Spleen (tissue), 11 donors: Measurements from ENCODE around the gene SOX15. TPM values are rescaled to one million over a fixed set of nuclear protein-coding genes. Genes with fewer than 3 reads are reported as not detected.
A peak's percentile ranks its signal among the peaks of the same experiment; 100 is the strongest.

Experiments
- DNase-seq: peaks from one replicate; pipeline ENCODE4 v3.0.0-alpha.2; 2020
- H3K27ac ChIP-seq, 8 donors: fragments of 200-600 bp; sonication (generic) in 7 of 8; 1 replicate in 4 of 8; 2 replicates in 4 of 8; pipeline versions ENCODE4 v1.5.0 to v1.8.0; 2016 to 2021; ENCODE audit warnings: inconsistent platforms in 4 of 8, mild to moderate bottlenecking in 4 of 8, moderate library complexity in 1 of 8
- H3K27me3 ChIP-seq, 7 donors: fragments of 200-600 bp; sonication (generic) in 6 of 7; replicated peaks in 1 of 7; 1 replicate in 4 of 7; 2 replicates in 3 of 7; pipeline versions ENCODE4 v1.5.0 to v1.8.0; 2016 to 2021; ENCODE audit warnings: inconsistent platforms in 3 of 7, mild to moderate bottlenecking in 1 of 7
- H3K36me3 ChIP-seq, 6 donors: fragments of 200-600 bp; sonication (generic) in 5 of 6; 1 replicate in 4 of 6; 2 replicates in 2 of 6; pipeline versions ENCODE4 v1.5.0 to v1.8.0; 2016 to 2021; ENCODE audit warnings: inconsistent platforms in 2 of 6
- H3K4me1 ChIP-seq, 6 donors: fragments of 200-600 bp; sonication (generic) in 5 of 6; 1 replicate in 3 of 6; 2 replicates in 3 of 6; pipeline versions ENCODE4 v1.5.0 to v1.8.0; 2016 to 2021; ENCODE audit warnings: inconsistent platforms in 3 of 6
- H3K4me3 ChIP-seq, 8 donors: fragments of 200-600 bp; sonication (generic) in 7 of 8; 1 replicate in 4 of 8; 2 replicates in 4 of 8; pipeline versions ENCODE4 v1.5.0 to v1.8.0; 2016 to 2021; ENCODE audit warnings: inconsistent platforms in 4 of 8, mild to moderate bottlenecking in 4 of 8, moderate library complexity in 2 of 8
- H3K9me3 ChIP-seq, 8 donors: fragments of 200-600 bp; sonication (generic) in 7 of 8; 1 replicate in 4 of 8; 2 replicates in 4 of 8; pipeline versions ENCODE4 v1.5.0 to v1.8.0; 2016 to 2021; ENCODE audit warnings: inconsistent platforms in 4 of 8
- CTCF ChIP-seq, 11 experiments: fragments of 200-600 bp in 7 of 11; fragments of 450-650 bp in 4 of 11; sonication (generic) in 4 of 11; IDR thresholded peaks in 8 of 11; conservative IDR thresholded peaks in 3 of 11; 1 replicate in 7 of 11; 2 replicates in 4 of 11; pipeline versions ENCODE4 v1.4.0 to v1.8.0; 2016 to 2021; ENCODE audit warnings: antibody characterized with exemption in 11 of 11, inconsistent platforms in 4 of 11, mild to moderate bottlenecking in 1 of 11
- POLR2A ChIP-seq, 3 donors: fragments of 450-650 bp; IDR thresholded peaks; one replicate each; pipeline ENCODE4 v1.5.1; 2017; ENCODE audit warnings: antibody characterized with exemption in 3 of 3, mild to moderate bottlenecking in 1 of 3
- POLR2AphosphoS5 ChIP-seq, 3 donors: sonication (generic); formaldehyde crosslinking; IDR thresholded peaks; one replicate each; pipeline ENCODE4 v1.5.1; 2017; ENCODE audit warnings: antibody characterized with exemption in 3 of 3
- WGBS, 5 donors: extraction: QIAGEN DNeasy Blood & Tissue Kit in 3 of 5; methylation state at CpG; one replicate each; pipeline versions ENCODE4 v1.1.5 to v1.1.7; 2013 to 2018; 5-methylcytosine and 5-hydroxymethylcytosine counted together
- intact Hi-C: fragments of 100-400 bp; cut with DNase I; formaldehyde crosslinking; loops from one replicate; pipeline ENCODE4 v1.15.0; 2023; ENCODE audit warnings: low total_unique reads
- polyA plus RNA-seq, 3 donors: library from polyadenylated mRNA; stranded (reverse); fragments of 200-250 nt; gene quantifications; one replicate each; pipeline ENCODE4 v1.2.1, GENCODE V29; 2013
- total RNA-seq, 7 donors: library from RNA; depleted of rRNA in 3 of 7; stranded (reverse); fragments of >200 nt in 3 of 7; fragmentation: NEBNext Ultra II Directional in 4 of 7; extraction: Animal tissue kit (Norgen Biotek cat#: 25700) in 4 of 7; gene quantifications; one replicate each; pipeline versions ENCODE4 v1.1.0 to v1.2.1, GENCODE V29; 2016 to 2021
- donor health status: healthy with polysubstance abuse.
- donor health status: DM: no; HTN: no; CAD: no; lungs with moderate emphysema.
- donor health status: DM: no; HTN: no; CAD: no.
- donor health status: Bipolar disorder and iron deficiency.
- donor health status: healthy.
- donor health status: DM: no; HTN: no; CAD: no.
- donor health status: DM: yes; HTN: yes; CAD: no.

The SOX15 gene
- total and polyA plus RNA-seq, 10 donors = 0.20 to 1.7 (median 0.43) TPM; not detected in 4

DNA sequence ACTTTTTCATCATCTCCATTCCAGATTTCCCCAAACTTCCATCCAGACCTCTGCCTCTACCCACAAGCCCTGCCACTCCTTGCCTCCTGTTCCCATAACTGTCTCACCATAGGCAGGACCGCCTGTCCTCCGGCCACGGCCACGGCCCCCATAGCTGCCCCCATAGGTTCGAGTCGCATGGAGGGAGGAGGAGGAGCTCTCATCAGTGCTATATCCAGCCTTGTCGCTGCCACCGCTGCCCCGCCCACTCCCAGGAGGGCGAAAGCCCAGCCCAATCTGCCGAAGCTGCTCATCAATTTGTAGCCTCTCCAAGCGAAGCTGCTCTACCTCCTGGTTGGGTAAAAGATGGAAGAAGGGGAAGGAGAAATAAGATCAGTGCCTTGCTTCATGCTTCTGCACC is 3.4 kb upstream of the SOX15 start:
- Histone ChIP-seq H3K36me3 (peaks cover 5 to 98% (median 71%) of the 10 kb centered on the region in 6 donors), H3K4me1 (peaks cover 7 to 20% (median 14%) of the 10 kb centered on the region in 6 donors), H3K27me3 (no peaks in the 10 kb centered on the region), H3K4me3 (no peak overlapping the region), H3K9me3 (no peaks in the 10 kb centered on the region), H3K27ac (no peak overlapping the region)
- intact Hi-C loops = no loop called here
- 88 to 92% (median 90%) methylated on average over 12 of the region's 12 CpGs for WGBS, 5 donors
- DNase-seq = no peak
- TF ChIP-seq POLR2AphosphoS5 (IDR thresholded peaks at IDR 0.05) (peak in 2 of 3 donors; percentile 17 to 33), POLR2A (IDR thresholded peaks at IDR 0.05) (no peak), CTCF (IDR thresholded peaks at IDR 0.05 in 8 of 11, conservative IDR thresholded peaks at IDR 0.05 in 3 of 11) (no peak)

- no peak for DNase-seq
- no peak overlapping the region for H3K4me3 ChIP-seq
- no peaks in the 10 kb centered on the region for H3K27me3 ChIP-seq
- intact Hi-C loops = no loop called here
- no peaks in the 10 kb centered on the region for H3K9me3 ChIP-seq
- H3K27ac ChIP-seq = no peak overlapping the region
- TF ChIP-seq POLR2AphosphoS5 (IDR thresholded peaks at IDR 0.05) = peak in 1 of 3 donors; percentile 55
- no peak for TF ChIP-seq CTCF (IDR thresholded peaks at IDR 0.05 in 8 of 11, conservative IDR thresholded peaks at IDR 0.05 in 3 of 11)
- H3K4me1 ChIP-seq = peaks cover 7 to 26% (median 16%) of the 10 kb centered on the region in 6 donors
- 92 to 97% (median 95%) methylated on average over 20 to 23 of the region's 23 CpGs for WGBS, 5 donors
- H3K36me3 ChIP-seq = peaks cover 5 to 100% (median 71%) of the 10 kb centered on the region in 6 donors
Observed at GRCh38 chr17:7592422-7593021, 2.6 kb upstream of the SOX15 start.

GRCh38 chr17:7591596-7591995 is 1.7 kb upstream of the SOX15 start:
- Histone ChIP-seq H3K9me3 (no peaks in the 10 kb centered on the region), H3K27ac (no peak overlapping the region), H3K27me3 (no peaks in the 10 kb centered on the region), H3K4me3 (no peak overlapping the region), H3K4me1 (peaks cover 7 to 33% (median 16%) of the 10 kb centered on the region in 6 donors), H3K36me3 (peaks cover 5 to 100% (median 68%) of the 10 kb centered on the region in 6 donors)
- no peak for DNase-seq
- TF ChIP-seq CTCF (IDR thresholded peaks at IDR 0.05 in 8 of 11, conservative IDR thresholded peaks at IDR 0.05 in 3 of 11) (no peak), POLR2AphosphoS5 (IDR thresholded peaks at IDR 0.05) (peak in 1 of 3 donors; percentile 23), POLR2A (IDR thresholded peaks at IDR 0.05) (no peak)
- intact Hi-C loops = no loop called here
- WGBS, 5 donors = 80 to 98% (median 95%) methylated on average over 5 of the region's 5 CpGs

GRCh38 chr17:7590743-7591142 is 849 bp upstream of the SOX15 start:
- 83 to 98% (median 88%) methylated on average over 3 to 4 of the region's 4 CpGs for WGBS, 5 donors
- TF ChIP-seq CTCF (IDR thresholded peaks at IDR 0.05 in 8 of 11, conservative IDR thresholded peaks at IDR 0.05 in 3 of 11) = no peak
- no peak for TF ChIP-seq POLR2A (IDR thresholded peaks at IDR 0.05)
- TF ChIP-seq POLR2AphosphoS5 (IDR thresholded peaks at IDR 0.05) = peak in 1 of 3 donors; percentile 23
- Histone ChIP-seq H3K27me3 (no peaks in the 10 kb centered on the region), H3K36me3 (peaks cover 5 to 100% (median 61%) of the 10 kb centered on the region in 6 donors), H3K27ac (no peak overlapping the region), H3K4me1 (peaks cover 7 to 39% (median 19%) of the 10 kb centered on the region in 6 donors), H3K4me3 (no peak overlapping the region), H3K9me3 (no peaks in the 10 kb centered on the region)
- DNase-seq = no peak
- intact Hi-C loops = no loop called here
